H1 (cell line): Measurements from ENCODE around the gene RUFY1. TPM values are rescaled to one million over a fixed set of nuclear protein-coding genes. Genes with fewer than 3 reads are reported as not detected.

Experiments used
- CTCF ChIA-PET: fragments of 300-600 bp; sonication (Branson Sonifier 250); formaldehyde crosslinking; loops from one replicate; lab custom pipeline; 2021; ENCODE audit not compliant: partially characterized antibody; lab: Charles Lee
- POLR2A ChIA-PET: fragments of 300-600 bp; sonication (Branson Sonifier 250); formaldehyde crosslinking; loops from one replicate; lab custom pipeline; 2021; ENCODE audit warnings: inconsistent platforms; ENCODE audit not compliant: partially characterized antibody; lab: Charles Lee
- DNase-seq, 2 experiments: peaks; one replicate each; pipeline versions ENCODE4 v3.0.0 to v3.0.0-alpha.2; 2010 to 2022; ENCODE audit warnings: low spot score in 2 of 2, low read depth in 1 of 2, mixed read lengths in 1 of 2
- FAIRE-seq: peaks from 2 replicates; lab custom pipeline; 2011; peaks lifted over from hg19 to GRCh38; lab: Jason Lieb, UNC
- H2AFZ ChIP-seq: 2 replicates; pipeline ENCODE4 v1.8.1; 2012; ENCODE audit warnings: low read length, inconsistent platforms
- H2AK5ac ChIP-seq: 2 replicates; pipeline ENCODE4 v1.6.1; 2013; ENCODE audit warnings: low read depth, low read length
- H2BK120ac ChIP-seq: replicated peaks from 2 replicates; pipeline ENCODE3; 2013; ENCODE audit warnings: low read depth, low read length, inconsistent platforms
- H2BK12ac ChIP-seq: 2 replicates; pipeline ENCODE4 v1.6.1; 2013; ENCODE audit warnings: low read depth, low read length
- H2BK15ac ChIP-seq: 2 replicates; pipeline ENCODE4 v1.6.1; 2013; ENCODE audit warnings: low read length
- H2BK20ac ChIP-seq: 2 replicates; pipeline ENCODE4 v1.6.1; 2013; ENCODE audit warnings: low read length
- H2BK5ac ChIP-seq: 2 replicates; pipeline ENCODE4 v1.6.1; 2013; ENCODE audit warnings: low read depth, low read length
- H3K14ac ChIP-seq: 2 replicates; pipeline ENCODE4 v1.6.1; 2013; ENCODE audit warnings: inconsistent platforms; ENCODE audit not compliant: insufficient read length
- H3K18ac ChIP-seq: 2 replicates; pipeline ENCODE4 v1.6.1; 2013; ENCODE audit warnings: low read length; ENCODE audit errors: extremely low read depth
- H3K23ac ChIP-seq: 2 replicates; pipeline ENCODE4 v1.6.1; 2013; ENCODE audit warnings: inconsistent platforms; ENCODE audit not compliant: insufficient read length
- H3K23me2 ChIP-seq: 2 replicates; pipeline ENCODE4 v1.6.1; 2013; ENCODE audit warnings: low read depth, low read length
- H3K27ac ChIP-seq: 2 replicates; pipeline ENCODE4 v1.6.1; 2011; ENCODE audit warnings: low read depth, low read length, inconsistent platforms
- H3K27me3 ChIP-seq, 4 experiments: replicated peaks in 1 of 4; 1 replicate in 1 of 4; 2 replicates in 3 of 4; pipeline versions ENCODE4 v1.6.1 to v1.8.1; 2011 to 2013; ENCODE audit warnings: low read length in 3 of 4, mild to moderate bottlenecking in 3 of 4, inconsistent platforms in 2 of 4, mixed read lengths in 2 of 4, moderate library complexity in 1 of 4; ENCODE audit not compliant: control insufficient read depth in 3 of 4, insufficient read depth in 3 of 4; ENCODE audit errors: extremely low read depth in 1 of 4
- H3K36me3 ChIP-seq, 4 experiments: 2 replicates each; pipeline versions ENCODE4 v1.6.1 to v1.8.1; 2011 to 2013; ENCODE audit warnings: mild to moderate bottlenecking in 4 of 4, low read length in 3 of 4, moderate library complexity in 2 of 4, control low read depth in 1 of 4, inconsistent platforms in 1 of 4; ENCODE audit not compliant: insufficient read depth in 4 of 4, control insufficient read depth in 2 of 4
- H3K4ac ChIP-seq: replicated peaks from 2 replicates; pipeline ENCODE3; 2013; ENCODE audit warnings: low read length, low read depth, mixed read lengths, inconsistent platforms; ENCODE audit not compliant: insufficient read length
- H3K4me1 ChIP-seq, 4 experiments: replicated peaks in 1 of 4; 1 replicate in 1 of 4; 2 replicates in 3 of 4; pipeline versions ENCODE4 v1.6.1 to v1.8.1; 2011 to 2013; ENCODE audit warnings: low read length in 3 of 4, inconsistent platforms in 2 of 4, mixed read lengths in 1 of 4; ENCODE audit not compliant: insufficient read depth in 4 of 4, control insufficient read depth in 3 of 4
- H3K4me2 ChIP-seq, 2 experiments: 2 replicates each; pipeline versions ENCODE4 v1.6.1 to v1.8.1; 2011 to 2013; ENCODE audit warnings: low read depth in 2 of 2, low read length in 2 of 2, control low read depth in 1 of 2, inconsistent platforms in 1 of 2, mild to moderate bottlenecking in 1 of 2; ENCODE audit not compliant: insufficient read depth in 1 of 2
- H3K4me3 ChIP-seq, 4 experiments: fragments of 200-600, 300-600 bp in 1 of 4; sonication (generic), shearing (Covaris generic), sonication (Bioruptor Twin) in 1 of 4; 2 replicates each; pipeline versions ENCODE4 v1.5.1 to v1.8.1; 2011 to 2016; ENCODE audit warnings: low read length in 4 of 4, low read depth in 3 of 4, control low read depth in 2 of 4, inconsistent platforms in 2 of 4, mild to moderate bottlenecking in 2 of 4, mixed read lengths in 1 of 4, moderate library complexity in 1 of 4; ENCODE audit not compliant: insufficient read depth in 2 of 4; ENCODE audit errors: extremely low read depth in 1 of 4
- H3K56ac ChIP-seq: replicated peaks from 2 replicates; pipeline ENCODE3; 2013; ENCODE audit warnings: low read depth, mild to moderate bottlenecking, mixed read lengths, low read length, inconsistent platforms; ENCODE audit not compliant: insufficient read length
- H3K79me1 ChIP-seq: 2 replicates; pipeline ENCODE4 v1.6.1; 2013; ENCODE audit warnings: low read depth, low read length, control low read depth
- H3K79me2 ChIP-seq, 2 experiments: 2 replicates each; pipeline versions ENCODE4 v1.6.1 to v1.8.1; 2012 to 2013; ENCODE audit warnings: low read length in 2 of 2, mild to moderate bottlenecking in 2 of 2, inconsistent platforms in 1 of 2; ENCODE audit not compliant: insufficient read depth in 2 of 2, control insufficient read depth in 1 of 2
- H3K9ac ChIP-seq, 4 experiments: replicated peaks in 1 of 4; 1 replicate in 1 of 4; 2 replicates in 3 of 4; pipeline versions ENCODE4 v1.6.1 to v1.8.1; 2011 to 2013; ENCODE audit warnings: low read depth in 3 of 4, low read length in 3 of 4, control low read depth in 2 of 4, mild to moderate bottlenecking in 2 of 4, moderate library complexity in 2 of 4, inconsistent platforms in 1 of 4; ENCODE audit errors: extremely low read depth in 1 of 4
- H3K9me3 ChIP-seq, 2 experiments: 2 replicates each; pipeline versions ENCODE4 v1.6.1 to v1.8.1; 2012 to 2013; ENCODE audit warnings: mild to moderate bottlenecking in 2 of 2, moderate library complexity in 2 of 2, control low read depth in 1 of 2, inconsistent platforms in 1 of 2, low read depth in 1 of 2, low read length in 1 of 2, mixed read lengths in 1 of 2; ENCODE audit not compliant: insufficient read depth in 2 of 2
- H4K20me1 ChIP-seq, 2 experiments: replicated peaks in 1 of 2; 2 replicates each; pipeline versions ENCODE3 to v1.8.1; 2011 to 2013; ENCODE audit warnings: inconsistent platforms in 2 of 2, low read length in 2 of 2, mild to moderate bottlenecking in 1 of 2; ENCODE audit not compliant: insufficient read depth in 2 of 2, control insufficient read depth in 1 of 2
- H4K5ac ChIP-seq: 2 replicates; pipeline ENCODE4 v1.6.1; 2013; ENCODE audit warnings: low read length, low read depth, mixed read lengths, inconsistent platforms; ENCODE audit not compliant: insufficient read length
- H4K8ac ChIP-seq: 2 replicates; pipeline ENCODE4 v1.8.0; 2013; ENCODE audit warnings: mild to moderate bottlenecking, moderate library complexity, low read length, inconsistent platforms; ENCODE audit not compliant: insufficient read depth; ENCODE audit errors: extremely low read depth
- H4K91ac ChIP-seq: replicated peaks from 2 replicates; pipeline ENCODE3; 2013; ENCODE audit warnings: low read length, mixed read lengths, inconsistent platforms; ENCODE audit not compliant: insufficient read length
- ATF2 ChIP-seq: IDR thresholded peaks from 2 replicates; pipeline ENCODE4 v1.6.1; 2012; ENCODE audit warnings: low read length, inconsistent platforms
- CBX5 ChIP-seq: fragments of 300-800, 300-1000 bp; sonication (generic); IDR thresholded peaks from 2 replicates; pipeline ENCODE4 v1.7.1; 2016; ENCODE audit warnings: antibody characterized with exemption, low read length, low read depth
- CREB1 ChIP-seq: IDR thresholded peaks from 2 replicates; pipeline ENCODE4 v1.6.1; 2012; ENCODE audit warnings: inconsistent platforms
- GTF2F1 ChIP-seq: IDR thresholded peaks from 2 replicates; pipeline ENCODE4 v1.6.1; 2012; ENCODE audit warnings: low read depth, low read length, improper control_type of control experiment, borderline replicate concordance
- JUN ChIP-seq: IDR thresholded peaks from 2 replicates; pipeline ENCODE4 v1.6.1; 2011; ENCODE audit warnings: low read depth, mild to moderate bottlenecking, improper control_type of control experiment, low read length
- POLR2A ChIP-seq, 2 experiments: IDR thresholded peaks; 1 replicate in 1 of 2; 2 replicates in 1 of 2; pipeline ENCODE4 v1.6.1; 2011; ENCODE audit warnings: low read depth in 2 of 2, low read length in 2 of 2, mild to moderate bottlenecking in 2 of 2; ENCODE audit errors: control extremely low read depth in 1 of 2
- SUZ12 ChIP-seq: fragments of 200-600 bp; sonication (generic); IDR thresholded peaks from 2 replicates; pipeline ENCODE4 v1.6.1; 2012; ENCODE audit warnings: mild to moderate bottlenecking, inconsistent platforms, low read length, moderate library complexity, mixed read lengths
- TAF1 ChIP-seq: IDR thresholded peaks from 2 replicates; pipeline ENCODE4 v1.6.1; 2011; ENCODE audit warnings: mild to moderate bottlenecking, low read depth, low read length
- USF2 ChIP-seq: IDR thresholded peaks from 2 replicates; pipeline ENCODE4 v1.6.1; 2011; ENCODE audit warnings: low read length, improper control_type of control experiment
- WGBS, 2 experiments: shearing (Covaris generic) in 1 of 2; methylation state at CpG; one replicate each; pipeline versions ENCODE4 v1.1.6 to v1.1.7; 2013 to 2015; ENCODE audit warnings: low lambda C conversion rate in 2 of 2, mixed read lengths in 2 of 2, inconsistent platforms in 1 of 2, low coverage in 1 of 2, missing lambda C conversion rate in 1 of 2; ENCODE audit not compliant: insufficient replicate concordance in 2 of 2, insufficient coverage in 1 of 2, insufficient read length in 1 of 2; ENCODE audit errors: extremely low coverage in 1 of 2, missing lambda C conversion rate in 1 of 2; 5-methylcytosine and 5-hydroxymethylcytosine counted together
- polyA plus RNA-seq, 7 experiments: library from polyadenylated mRNA; depleted of rRNA in 3 of 7; stranded (reverse) in 5 of 7; unstranded in 2 of 7; fragments of >200 nt in 5 of 7; fragments of 200-250 nt in 2 of 7; gene quantifications; 1 replicate in 5 of 7; 2 replicates in 1 of 7; 4 replicates in 1 of 7; pipeline versions ENCODE4 v1.2.1 to v1.2.3, GENCODE V29; 2011 to 2013; ENCODE audit warnings: missing spikeins in 2 of 7, mixed read lengths in 2 of 7
- total RNA-seq: library from RNA; stranded (reverse); fragmentation: NEBNext Ultra II Directional; extraction: Animal tissue kit (Norgen Biotek cat#: 25700); gene quantifications from 2 replicates; pipeline ENCODE4 v1.2.1, GENCODE V29; 2021

RUFY1 gene
- total and polyA plus RNA-seq, 2 of the 8 experiments (the other 6 are each of a cell fraction or from before 2014, with no cell fraction given) = 22.4 to 29.5 TPM

DNA sequence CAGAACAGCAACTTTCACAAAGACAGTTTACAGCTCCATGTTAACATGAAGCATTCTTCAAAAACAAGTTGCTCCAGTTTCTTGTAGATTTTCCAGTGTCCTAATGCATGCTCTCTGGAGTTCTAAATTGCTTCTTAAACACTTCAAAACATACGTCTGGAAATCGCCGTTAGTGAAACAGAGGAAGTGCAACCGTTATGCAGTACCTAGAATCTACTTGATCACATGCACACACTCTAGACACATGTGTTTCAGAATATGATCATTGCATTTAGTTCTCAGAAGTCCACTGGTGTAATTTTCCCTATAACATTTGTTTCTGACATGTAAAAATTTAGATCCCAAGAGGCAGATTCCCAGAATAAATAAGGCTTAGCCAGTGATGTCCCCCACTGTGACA is 41.1 kb upstream of the RUFY1 start:
- Histone ChIP-seq H3K4me2 (no peak overlapping the region), H3K14ac (no peak overlapping the region), H3K79me1 (no peaks in the 10 kb centered on the region), H2AK5ac (no peak overlapping the region), H2AFZ (no peak overlapping the region), H3K23ac (no peak overlapping the region), H3K36me3 (no peaks in the 10 kb centered on the region), H2BK120ac (no peak overlapping the region), H2BK12ac (no peak overlapping the region), H4K91ac (no peak overlapping the region), H3K56ac (no peak overlapping the region), H4K20me1 (no peaks in the 10 kb centered on the region), H3K27me3 (no peaks in the 10 kb centered on the region), H3K27ac (no peak overlapping the region), H3K23me2 (no peaks in the 10 kb centered on the region), H3K4me3 (no peak overlapping the region), H2BK5ac (no peak overlapping the region), H2BK15ac (no peak overlapping the region), H4K8ac (no peak overlapping the region; the same call in 1 of the 2 replicates), H3K9ac (no peak overlapping the region), H3K4ac (no peak overlapping the region), H3K9me3 (no peaks in the 10 kb centered on the region), H3K4me1 (peaks cover 0 to 4% (median 0%) of the 10 kb centered on the region in 4 experiments; a peak in 1 of 7 replicates), H4K5ac (no peak overlapping the region), H3K79me2 (no peaks in the 10 kb centered on the region), H3K18ac (no peak overlapping the region), H2BK20ac (no peak overlapping the region)
- 89% methylated on average over 4 of the region's 4 CpGs; no CpG with 5 or more reads in 1 of the 2 experiments for WGBS, 2 experiments
- ChIA-PET CTCF (interaction anchor here (1.0 kb wide), 1 partner anchor 15 kb away, joined by 3 read pairs; no protein-coding TSS in a partner anchor), POLR2A (no interaction called here)
- no peak for DNase-seq
- FAIRE-seq = no peak
- no peak for TF ChIP-seq TAF1
- TF ChIP-seq CBX5 = no peak
- no peak for TF ChIP-seq POLR2A (IDR thresholded peaks at IDR 0.05; ENCODE audit: control extremely low read depth in 1 of 2, low read depth in 2 of 2, low read length in 2 of 2)
- TF ChIP-seq ATF2 = no peak
- TF ChIP-seq GTF2F1 = no peak
- no peak for TF ChIP-seq USF2
- TF ChIP-seq SUZ12 = no peak
- no peak for TF ChIP-seq CREB1
- TF ChIP-seq JUN = no peak
